ENCODE data around the gene FRMD4A. TPM values are rescaled to one million over a fixed set of nuclear protein-coding genes. Genes with fewer than 3 reads are reported as not detected.

The FRMD4A gene
- total and polyA plus RNA-seq, 2 experiments from 2014 or later = 11.9 to 17.5 TPM

DNA sequence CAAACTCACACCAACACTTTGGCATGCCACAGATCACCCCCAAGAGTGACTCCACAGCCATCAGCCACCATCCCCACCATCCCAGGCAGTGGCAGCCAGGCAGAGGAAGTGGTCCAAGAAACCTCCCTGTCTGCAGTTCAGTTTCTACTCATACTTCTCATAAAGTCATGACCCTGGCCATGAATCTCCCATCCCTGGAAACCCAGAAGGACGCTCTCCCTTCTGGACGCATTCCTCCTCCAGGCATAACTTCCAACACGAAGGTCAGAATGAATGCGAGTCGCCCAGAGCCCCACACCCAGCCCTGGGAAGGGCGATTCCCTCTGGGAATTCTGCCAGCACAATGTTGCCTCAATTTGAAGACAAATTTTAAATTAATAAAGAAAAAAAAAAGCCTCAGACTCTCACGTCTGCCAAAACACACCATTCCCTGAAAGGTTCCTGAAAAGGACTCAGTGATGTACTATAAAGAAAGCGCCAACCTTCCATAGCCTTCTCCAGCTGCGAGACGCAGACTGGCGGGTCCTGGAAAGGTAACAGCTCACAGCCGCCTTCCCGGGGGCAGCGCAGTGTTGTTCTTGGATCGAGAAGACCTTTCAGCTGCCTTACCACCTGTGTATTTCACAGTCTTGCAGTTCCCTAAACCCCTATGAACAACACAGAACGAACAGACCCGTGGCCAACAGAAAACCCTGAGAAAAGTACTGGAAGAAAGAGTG lies 307.6 kb downstream of the FRMD4A start:
- H3K4me3 ChIP-seq = no peak overlapping the region
- no peak overlapping the region for H3K27ac ChIP-seq
- H3K9ac ChIP-seq = no peak overlapping the region
- DNase-seq = no peak
- no peaks in the 10 kb centered on the region; the same call in 1 of the 2 replicates for H3K27me3 ChIP-seq (replicated peaks; ENCODE audit: insufficient read depth)
- no peak overlapping the region for H2AFZ ChIP-seq
- no peaks in the 10 kb centered on the region for H4K20me1 ChIP-seq (ENCODE audit: insufficient read depth)
- no peaks in the 10 kb centered on the region for H3K79me2 ChIP-seq (ENCODE audit: insufficient read depth)
- no peaks in the 10 kb centered on the region for H3K36me3 ChIP-seq (ENCODE audit: low read depth)
- H3K9me2 ChIP-seq (ENCODE audit: insufficient read depth) = no peaks in the 10 kb centered on the region
- no peak overlapping the region for H3K4me2 ChIP-seq (ENCODE audit: unreplicated experiment)
- H3K9me3 ChIP-seq (ENCODE audit: low read depth) = no peaks in the 10 kb centered on the region
- in situ Hi-C loops (cut with MboI) = no loop called here
- 74 to 75% methylated on average over 17 of the region's 17 CpGs for WGBS, 2 experiments (ENCODE audit: low coverage in 1 of 2, low lambda C conversion rate in 2 of 2, missing lambda C conversion rate in 2 of 2)
- no peaks in the 10 kb centered on the region for H3F3A ChIP-seq (ENCODE audit: insufficient read depth)
- no peaks in the 10 kb centered on the region for H3K4me1 ChIP-seq (ENCODE audit: insufficient read depth)
- TF ChIP-seq EZH2 (IDR thresholded peaks at IDR 0.05; ENCODE audit: insufficient read depth, poor library complexity, severe bottlenecking) (no peak), EZH2phosphoT487 (IDR thresholded peaks at IDR 0.05; ENCODE audit: insufficient read depth, low read depth) (no peak)

DNA sequence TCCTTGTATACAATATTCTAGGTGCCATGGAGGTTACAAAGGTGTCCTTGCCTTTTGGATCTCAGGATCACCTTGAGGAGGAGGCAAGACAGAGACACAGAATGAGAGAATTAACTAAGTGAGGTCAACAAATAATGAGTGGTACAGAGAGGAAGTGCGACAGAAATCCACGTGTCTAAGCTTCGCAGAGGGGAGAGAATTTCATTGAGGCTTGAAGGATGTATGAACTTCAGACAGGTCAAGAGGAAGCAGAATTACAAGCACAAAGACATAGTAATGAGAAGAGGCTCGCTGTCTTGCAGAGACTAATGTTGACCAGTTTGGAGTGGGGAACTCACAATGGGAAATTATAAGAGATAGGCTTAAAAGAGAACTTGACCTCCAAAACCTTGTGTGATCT lies 308.7 kb downstream of the FRMD4A start:
- H2AFZ ChIP-seq = no peak overlapping the region
- no peak overlapping the region for H3K27ac ChIP-seq
- H3K9me2 ChIP-seq (ENCODE audit: insufficient read depth) = no peaks in the 10 kb centered on the region
- peaks cover 8% of the 10 kb centered on the region; the same call in 1 of the 2 replicates for H3K4me1 ChIP-seq (ENCODE audit: insufficient read depth)
- TF ChIP-seq EZH2 (IDR thresholded peaks at IDR 0.05; ENCODE audit: insufficient read depth, poor library complexity, severe bottlenecking) = no peak
- TF ChIP-seq EZH2phosphoT487 (IDR thresholded peaks at IDR 0.05; ENCODE audit: insufficient read depth, low read depth) = no peak
- H3K4me3 ChIP-seq = no peak overlapping the region
- no peak overlapping the region for H3K9ac ChIP-seq
- H3K9me3 ChIP-seq (ENCODE audit: low read depth) = no peaks in the 10 kb centered on the region
- no peaks in the 10 kb centered on the region; the same call in 1 of the 2 replicates for H3K27me3 ChIP-seq (replicated peaks; ENCODE audit: insufficient read depth)
- in situ Hi-C loops (cut with MboI) = no loop called here
- 75 to 82% methylated on average over 4 of the region's 4 CpGs for WGBS, 2 experiments (ENCODE audit: low coverage in 1 of 2, low lambda C conversion rate in 2 of 2, missing lambda C conversion rate in 2 of 2)
- no peaks in the 10 kb centered on the region for H3K79me2 ChIP-seq (ENCODE audit: insufficient read depth)
- no peak overlapping the region for H3K4me2 ChIP-seq (ENCODE audit: unreplicated experiment)
- H4K20me1 ChIP-seq (ENCODE audit: insufficient read depth) = no peaks in the 10 kb centered on the region
- DNase-seq = no peak
- H3K36me3 ChIP-seq (ENCODE audit: low read depth) = no peaks in the 10 kb centered on the region
- H3F3A ChIP-seq (ENCODE audit: insufficient read depth) = no peaks in the 10 kb centered on the region

DNA sequence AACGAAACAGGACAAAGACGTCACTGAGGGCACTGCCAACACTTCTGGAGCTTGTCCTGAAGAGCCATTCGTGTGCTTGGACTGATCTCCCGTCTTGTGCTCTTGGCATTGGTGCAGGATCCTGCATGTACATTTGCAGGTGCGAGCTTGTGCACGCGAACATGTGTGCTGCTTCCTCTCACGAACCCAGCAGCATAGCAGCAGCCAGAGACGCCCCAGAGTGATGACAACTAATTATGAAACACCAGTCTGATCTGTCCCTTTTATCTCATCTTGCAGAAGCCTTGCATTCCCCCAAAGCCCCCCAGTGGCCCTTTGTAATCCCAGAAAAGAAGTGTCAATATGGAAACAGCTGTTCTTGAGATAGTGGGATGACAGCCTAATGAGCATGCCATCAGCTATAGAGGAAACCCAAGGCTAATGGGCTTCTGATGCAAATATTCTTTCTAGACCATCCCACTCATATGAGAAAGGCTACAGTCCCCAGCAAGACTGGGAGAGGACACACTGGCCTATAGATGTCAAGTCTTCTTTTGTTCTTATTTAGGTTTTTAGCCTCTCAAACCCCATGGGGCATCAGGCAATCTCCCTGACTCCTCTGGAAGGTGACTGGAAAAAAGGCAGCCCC lies 310.6 kb downstream of the FRMD4A start:
- Histone ChIP-seq H3K36me3 (ENCODE audit: low read depth) (no peaks in the 10 kb centered on the region), H3K4me3 (no peak overlapping the region), H3K4me2 (ENCODE audit: unreplicated experiment) (no peak overlapping the region), H3K9ac (no peak overlapping the region), H3K9me3 (ENCODE audit: low read depth) (no peaks in the 10 kb centered on the region), H2AFZ (no peak overlapping the region), H3K79me2 (ENCODE audit: insufficient read depth) (no peaks in the 10 kb centered on the region), H3K9me2 (ENCODE audit: insufficient read depth) (no peaks in the 10 kb centered on the region), H3K27me3 (replicated peaks; ENCODE audit: insufficient read depth) (no peaks in the 10 kb centered on the region; the same call in 1 of the 2 replicates), H3F3A (ENCODE audit: insufficient read depth) (no peaks in the 10 kb centered on the region), H4K20me1 (ENCODE audit: insufficient read depth) (no peaks in the 10 kb centered on the region), H3K27ac (no peak overlapping the region), H3K4me1 (ENCODE audit: insufficient read depth) (peaks cover 8% of the 10 kb centered on the region; the same call in 1 of the 2 replicates)
- TF ChIP-seq EZH2 (IDR thresholded peaks at IDR 0.05; ENCODE audit: insufficient read depth, poor library complexity, severe bottlenecking) (no peak), EZH2phosphoT487 (IDR thresholded peaks at IDR 0.05; ENCODE audit: insufficient read depth, low read depth) (no peak)
- in situ Hi-C loops (cut with MboI) = no loop called here
- WGBS, 2 experiments (ENCODE audit: low coverage in 1 of 2, low lambda C conversion rate in 2 of 2, missing lambda C conversion rate in 2 of 2) = 49 to 55% methylated on average over 9 of the region's 9 CpGs
- no peak for DNase-seq

DNA sequence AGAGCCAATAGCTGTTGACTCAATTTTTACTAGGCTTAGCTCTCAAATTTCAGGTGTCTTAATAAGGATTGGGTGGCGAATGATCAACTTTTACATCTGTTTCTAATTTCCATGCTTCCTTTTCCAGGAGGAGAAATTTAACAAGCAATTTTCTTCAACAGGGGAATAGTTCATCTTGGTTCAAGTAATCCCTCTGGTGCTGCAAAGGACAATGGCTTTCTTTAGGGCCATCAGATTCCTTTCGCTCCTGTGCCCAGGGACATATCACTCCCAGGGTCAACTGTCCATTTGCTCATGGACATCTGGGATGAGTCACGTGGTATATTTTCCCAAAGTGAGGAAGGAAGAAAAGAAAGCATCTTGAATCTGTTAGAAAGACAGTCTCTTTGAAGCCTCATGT lies 313.3 kb downstream of the FRMD4A start:
- Histone ChIP-seq H2AFZ (no peak overlapping the region), H3K9me2 (ENCODE audit: insufficient read depth) (no peaks in the 10 kb centered on the region), H3F3A (ENCODE audit: insufficient read depth) (no peaks in the 10 kb centered on the region), H3K4me1 (ENCODE audit: insufficient read depth) (peaks cover 8% of the 10 kb centered on the region; the same call in 1 of the 2 replicates), H3K4me3 (no peak overlapping the region), H3K9ac (no peak overlapping the region), H3K27ac (no peak overlapping the region), H3K9me3 (ENCODE audit: low read depth) (no peaks in the 10 kb centered on the region), H3K79me2 (ENCODE audit: insufficient read depth) (no peaks in the 10 kb centered on the region), H3K27me3 (replicated peaks; ENCODE audit: insufficient read depth) (no peaks in the 10 kb centered on the region; the same call in 1 of the 2 replicates), H3K4me2 (ENCODE audit: unreplicated experiment) (no peak overlapping the region), H4K20me1 (ENCODE audit: insufficient read depth) (no peaks in the 10 kb centered on the region), H3K36me3 (ENCODE audit: low read depth) (no peaks in the 10 kb centered on the region)
- in situ Hi-C loops (cut with MboI) = no loop called here
- no peak for TF ChIP-seq EZH2 (IDR thresholded peaks at IDR 0.05; ENCODE audit: insufficient read depth, poor library complexity, severe bottlenecking)
- 38 to 47% methylated on average over 3 of the region's 3 CpGs for WGBS, 2 experiments (ENCODE audit: low coverage in 1 of 2, low lambda C conversion rate in 2 of 2, missing lambda C conversion rate in 2 of 2)
- no peak for DNase-seq
